Neuronal stem cell (in vitro differentiated cells): ENCODE results near the gene CCL15.
"Not testable (repeated sequence)": the region's sequence is repeated elsewhere in the genome, so short reads cannot be mapped to it uniquely, and the experiment has no call there.

Experiments used
- DNase-seq: peaks from one replicate; pipeline ENCODE4 v3.0.0-alpha.2; 2013; ENCODE audit warnings: low spot score
- H2AFZ ChIP-seq: one replicate; pipeline ENCODE4 v1.6.1; 2013; ENCODE audit warnings: mild to moderate bottlenecking, low read length, inconsistent platforms
- H2AK5ac ChIP-seq: 2 replicates; pipeline ENCODE4 v1.6.1; 2013; ENCODE audit warnings: low read depth, mild to moderate bottlenecking, inconsistent platforms, low read length, moderate library complexity, mixed read lengths
- H2BK120ac ChIP-seq: 2 replicates; pipeline ENCODE4 v1.6.1; 2013; ENCODE audit warnings: low read depth, mild to moderate bottlenecking, inconsistent platforms, low read length, moderate library complexity, mixed read lengths
- H2BK12ac ChIP-seq: one replicate; pipeline ENCODE4 v1.6.1; 2013; ENCODE audit warnings: low read length, inconsistent platforms
- H2BK15ac ChIP-seq: 2 replicates; pipeline ENCODE4 v1.6.1; 2013; ENCODE audit warnings: mild to moderate bottlenecking, low read length, inconsistent platforms, mixed read lengths
- H2BK5ac ChIP-seq: one replicate; pipeline ENCODE4 v1.6.1; 2013; ENCODE audit warnings: inconsistent platforms, mild to moderate bottlenecking, low read length, moderate library complexity
- H3K14ac ChIP-seq: one replicate; pipeline ENCODE4 v1.6.1; 2013; ENCODE audit warnings: low read length, inconsistent platforms
- H3K18ac ChIP-seq: 2 replicates; pipeline ENCODE4 v1.6.1; 2013; ENCODE audit warnings: low read length, inconsistent platforms
- H3K23ac ChIP-seq: 2 replicates; pipeline ENCODE4 v1.6.1; 2013; ENCODE audit warnings: low read depth, mild to moderate bottlenecking, mixed read lengths, low read length, inconsistent platforms; ENCODE audit not compliant: poor library complexity
- H3K27ac ChIP-seq: replicated peaks from 3 replicates; pipeline ENCODE4 v1.5.1; 2013; ENCODE audit warnings: low read length, inconsistent platforms
- H3K27me3 ChIP-seq, 3 experiments: 2 replicates each; pipeline ENCODE4 v1.6.1; 2013; ENCODE audit warnings: low read length in 3 of 3, mild to moderate bottlenecking in 2 of 3, inconsistent platforms in 1 of 3, low read depth in 1 of 3, mixed read lengths in 1 of 3, moderate library complexity in 1 of 3; ENCODE audit not compliant: control insufficient read depth in 3 of 3, insufficient read depth in 3 of 3
- H3K36me3 ChIP-seq, 2 donors: replicated peaks in 1 of 2; 2 replicates each; pipeline ENCODE4 v1.6.1; 2013; ENCODE audit warnings: low read length in 2 of 2; ENCODE audit not compliant: control insufficient read depth in 2 of 2, insufficient read depth in 2 of 2
- H3K4ac ChIP-seq: 2 replicates; pipeline ENCODE4 v1.6.1; 2013; ENCODE audit warnings: inconsistent platforms, mild to moderate bottlenecking, low read length, moderate library complexity
- H3K4me1 ChIP-seq, 2 donors: 1 replicate in 1 of 2; 2 replicates in 1 of 2; pipeline ENCODE4 v1.6.1; 2013; ENCODE audit warnings: low read length in 2 of 2, low read depth in 1 of 2; ENCODE audit not compliant: control insufficient read depth in 2 of 2, insufficient read depth in 1 of 2
- H3K4me2 ChIP-seq: one replicate; pipeline ENCODE4 v1.6.1; 2013; ENCODE audit warnings: mild to moderate bottlenecking, low read length, inconsistent platforms; ENCODE audit not compliant: insufficient read depth, poor library complexity, severe bottlenecking
- H3K4me3 ChIP-seq, 2 donors: 2 replicates each; pipeline ENCODE4 v1.5.1; 2013; ENCODE audit warnings: low read length in 2 of 2, mild to moderate bottlenecking in 2 of 2, inconsistent platforms in 1 of 2, moderate library complexity in 1 of 2
- H3K79me1 ChIP-seq: one replicate; pipeline ENCODE4 v1.6.1; 2013; ENCODE audit warnings: low read depth, mild to moderate bottlenecking, inconsistent platforms, low read length, moderate library complexity
- H3K9ac ChIP-seq: one replicate; pipeline ENCODE4 v1.6.1; 2013; ENCODE audit warnings: mild to moderate bottlenecking, low read depth, low read length, inconsistent platforms; ENCODE audit not compliant: poor library complexity
- H3K9me3 ChIP-seq, 2 donors: replicated peaks in 1 of 2; 2 replicates each; pipeline versions ENCODE3 to v1.6.1; 2013; ENCODE audit warnings: low read length in 2 of 2, mild to moderate bottlenecking in 2 of 2, inconsistent platforms in 1 of 2, low read depth in 1 of 2, mixed read lengths in 1 of 2, moderate library complexity in 1 of 2; ENCODE audit not compliant: control insufficient read depth in 2 of 2, insufficient read depth in 1 of 2
- H4K8ac ChIP-seq: one replicate; pipeline ENCODE4 v1.6.1; 2013; ENCODE audit warnings: low read depth, mild to moderate bottlenecking, inconsistent platforms, low read length, moderate library complexity
- H4K91ac ChIP-seq: one replicate; pipeline ENCODE4 v1.6.1; 2013; ENCODE audit warnings: low read length, low read depth, mild to moderate bottlenecking, inconsistent platforms; ENCODE audit not compliant: poor library complexity
- WGBS, 2 donors: extraction: QIAGEN DNeasy Blood & Tissue Kit; methylation state at CpG; one replicate each; pipeline ENCODE4 v1.1.7; 2013; ENCODE audit warnings: missing lambda C conversion rate in 2 of 2, mixed read lengths in 1 of 2; ENCODE audit not compliant: insufficient read length in 2 of 2, insufficient replicate concordance in 1 of 2; ENCODE audit errors: extremely low coverage in 2 of 2; 5-methylcytosine and 5-hydroxymethylcytosine counted together

Gene CCL15

GRCh38 chr17:36019423-36019822 is 18.1 kb upstream of the CCL15 start:
- no peak for DNase-seq
- H3K36me3 ChIP-seq = no peaks in the 10 kb centered on the region
- no peak overlapping the region for H3K9ac ChIP-seq
- H3K4me2 ChIP-seq = no peak overlapping the region
- H3K18ac ChIP-seq = no peak overlapping the region
- no peak overlapping the region for H4K8ac ChIP-seq
- H3K27me3 ChIP-seq = no peaks in the 10 kb centered on the region
- no peak overlapping the region for H3K27ac ChIP-seq
- H2AK5ac ChIP-seq = no peak overlapping the region
- no peaks in the 10 kb centered on the region for H3K79me1 ChIP-seq
- no peak overlapping the region for H4K91ac ChIP-seq
- no CpG with 5 or more reads among the region's 2 CpGs for WGBS, 2 donors
- no peaks in the 10 kb centered on the region for H3K4me1 ChIP-seq
- no peak overlapping the region for H3K4me3 ChIP-seq
- H2BK5ac ChIP-seq = no peak overlapping the region
- H2BK15ac ChIP-seq = no peak overlapping the region
- no peak overlapping the region for H3K14ac ChIP-seq
- no peak overlapping the region for H3K4ac ChIP-seq
- H2AFZ ChIP-seq = no peak overlapping the region
- H3K9me3 ChIP-seq = no peaks in the 10 kb centered on the region
- H2BK12ac ChIP-seq = no peak overlapping the region
- H2BK120ac ChIP-seq = no peak overlapping the region
- H3K23ac ChIP-seq = no peak overlapping the region

GRCh38 chr17:36017799-36018198 is 16.4 kb upstream of the CCL15 start, which contains the start of gene CCL23:
TSS of gene CCL23 (minus strand) at chr17:36017972. CDS start at chr17:36017897, 75 bp downstream.
- no CpG with 5 or more reads among the region's 6 CpGs for WGBS, 2 donors
- H2BK5ac ChIP-seq = no peak within 1 kb of the TSS
- H3K27me3 ChIP-seq = peaks cover 0 to 3% (median 0%) of the 10 kb centered on the region in 3 experiments
- no peak within 1 kb of the TSS for H3K4me3 ChIP-seq
- H2AFZ ChIP-seq = no peak within 1 kb of the TSS
- H3K23ac ChIP-seq = no peak within 1 kb of the TSS
- no peak within 1 kb of the TSS for H2AK5ac ChIP-seq
- H3K9me3 ChIP-seq = no peaks in the 10 kb centered on the region
- H2BK12ac ChIP-seq = no peak within 1 kb of the TSS
- no peak within 1 kb of the TSS for H3K9ac ChIP-seq
- H3K27ac ChIP-seq = no peak within 1 kb of the TSS
- H3K4me2 ChIP-seq = no peak within 1 kb of the TSS
- H3K4me1 ChIP-seq = no peaks in the 10 kb centered on the region
- H3K4ac ChIP-seq = no peak within 1 kb of the TSS
- no peak within 1 kb of the TSS for H4K91ac ChIP-seq
- H2BK15ac ChIP-seq = no peak within 1 kb of the TSS
- H3K14ac ChIP-seq = no peak within 1 kb of the TSS
- H2BK120ac ChIP-seq = no peak within 1 kb of the TSS
- H3K18ac ChIP-seq = no peak within 1 kb of the TSS
- H3K36me3 ChIP-seq = no peaks in the 10 kb centered on the region
- no peak for DNase-seq
- H4K8ac ChIP-seq = no peak within 1 kb of the TSS
- no peaks in the 10 kb centered on the region for H3K79me1 ChIP-seq

- H3K79me1 ChIP-seq = no peaks in the 10 kb centered on the region
These were observed 15.2 kb upstream of the CCL15 start for GRCh38 chr17:36016555-36016954.

GRCh38 chr17:36015895-36016294 is 14.5 kb upstream of the CCL15 start:
- not testable (repeated sequence) for H3K4ac ChIP-seq, H4K8ac ChIP-seq, H3K79me1 ChIP-seq, H3K4me3 ChIP-seq, H3K4me1 ChIP-seq, H2BK120ac ChIP-seq, H2AFZ ChIP-seq, H2AK5ac ChIP-seq, DNase-seq, H3K4me2 ChIP-seq, H3K27ac ChIP-seq, H3K18ac ChIP-seq, H2BK15ac ChIP-seq, H3K9ac ChIP-seq, H2BK5ac ChIP-seq, H3K36me3 ChIP-seq, H3K14ac ChIP-seq, H4K91ac ChIP-seq, H2BK12ac ChIP-seq, H3K23ac ChIP-seq, H3K9me3 ChIP-seq, H3K27me3 ChIP-seq
- WGBS, 2 donors = no CpG with 5 or more reads among the region's 4 CpGs

More at GRCh38 chr17:36016555-36016954, 15.2 kb upstream of the CCL15 start:
- no peak overlapping the region for H4K91ac ChIP-seq
- no peak for DNase-seq
- no peak overlapping the region for H2BK15ac ChIP-seq
- peaks cover 0 to 3% (median 0%) of the 10 kb centered on the region in 3 experiments for H3K27me3 ChIP-seq
- no peak overlapping the region for H2AK5ac ChIP-seq
- no peak overlapping the region for H2BK5ac ChIP-seq
- no peaks in the 10 kb centered on the region for H3K4me1 ChIP-seq
- H3K14ac ChIP-seq = no peak overlapping the region
- H3K36me3 ChIP-seq = no peaks in the 10 kb centered on the region
- H3K9me3 ChIP-seq = peaks cover 0 to 5% of the 10 kb centered on the region in 2 donors
- no peak overlapping the region for H3K4me2 ChIP-seq
- H3K4me3 ChIP-seq = no peak overlapping the region
- no peak overlapping the region for H3K18ac ChIP-seq
- H2AFZ ChIP-seq = no peak overlapping the region
- no peak overlapping the region for H3K4ac ChIP-seq
- no CpG with 5 or more reads among the region's 2 CpGs for WGBS, 2 donors
- H3K23ac ChIP-seq = no peak overlapping the region
- no peak overlapping the region for H2BK120ac ChIP-seq
- no peak overlapping the region for H3K9ac ChIP-seq
- no peak overlapping the region for H3K27ac ChIP-seq
- no peak overlapping the region for H2BK12ac ChIP-seq
- no peak overlapping the region for H4K8ac ChIP-seq
